Osteoblast (primary cell): ENCODE results near the gene ACSF3. TPM values are rescaled to one million over a fixed set of nuclear protein-coding genes. Genes with fewer than 3 reads are reported as not detected.

Source experiments
- DNase-seq: peaks from one replicate; pipeline ENCODE4 v3.0.0; 2011; ENCODE audit warnings: low spot score, mixed read lengths; ENCODE audit not compliant: insufficient read length; ENCODE audit errors: missing footprints
- H2AFZ ChIP-seq: 2 replicates; pipeline ENCODE4 v1.6.0; 2011; ENCODE audit warnings: mild to moderate bottlenecking, low read length
- H3K27ac ChIP-seq: 2 replicates; pipeline ENCODE4 v1.5.1; 2011; ENCODE audit warnings: mild to moderate bottlenecking, low read depth, low read length, moderate library complexity
- H3K27me3 ChIP-seq: 2 replicates; pipeline ENCODE4 v1.6.0; 2012; ENCODE audit warnings: mild to moderate bottlenecking, control low read depth, inconsistent platforms, low read length, moderate library complexity; ENCODE audit not compliant: insufficient read depth
- H3K36me3 ChIP-seq: 2 replicates; pipeline ENCODE4 v1.5.1; 2011; ENCODE audit warnings: mild to moderate bottlenecking, low read length, control low read depth, moderate library complexity; ENCODE audit not compliant: insufficient read depth
- H3K4me1 ChIP-seq: 2 replicates; pipeline ENCODE4 v1.5.1; 2011; ENCODE audit warnings: mild to moderate bottlenecking, low read length, control low read depth, moderate library complexity; ENCODE audit not compliant: insufficient read depth
- H3K4me2 ChIP-seq: 2 replicates; pipeline ENCODE4 v1.6.0; 2011; ENCODE audit warnings: mild to moderate bottlenecking, low read length; ENCODE audit not compliant: insufficient read depth
- H3K4me3 ChIP-seq: fragments of 200-600 bp; sonication (generic); 3 replicates; pipeline ENCODE4 v1.5.1; 2012; ENCODE audit warnings: mild to moderate bottlenecking, low read length, inconsistent platforms; ENCODE audit not compliant: insufficient read depth
- H3K79me2 ChIP-seq: 2 replicates; pipeline ENCODE4 v1.6.0; 2012; ENCODE audit warnings: mild to moderate bottlenecking, low read length, control low read depth, inconsistent platforms; ENCODE audit not compliant: insufficient read depth
- H3K9me3 ChIP-seq: 2 replicates; pipeline ENCODE4 v1.5.1; 2011; ENCODE audit warnings: low read depth, low read length, control low read depth
- H4K20me1 ChIP-seq: 2 replicates; pipeline ENCODE4 v1.6.0; 2012; ENCODE audit warnings: mild to moderate bottlenecking, low read length, control low read depth; ENCODE audit not compliant: insufficient read depth
- total RNA-seq: library from RNA; depleted of rRNA; stranded (reverse); fragments of >200 nt; gene quantifications from 2 replicates; pipeline ENCODE4 v1.2.3, GENCODE V29; 2012
- TF ChIP-seq, protein P1 (sequence below): IDR thresholded peaks from 2 replicates; pipeline ENCODE4 v1.5.1; 2011; ENCODE audit warnings: mild to moderate bottlenecking, low read depth, low read length, moderate library complexity; ENCODE audit errors: extremely low read depth

Gene ACSF3
- total RNA-seq, 1 donor: 29.3 TPM

DNA sequence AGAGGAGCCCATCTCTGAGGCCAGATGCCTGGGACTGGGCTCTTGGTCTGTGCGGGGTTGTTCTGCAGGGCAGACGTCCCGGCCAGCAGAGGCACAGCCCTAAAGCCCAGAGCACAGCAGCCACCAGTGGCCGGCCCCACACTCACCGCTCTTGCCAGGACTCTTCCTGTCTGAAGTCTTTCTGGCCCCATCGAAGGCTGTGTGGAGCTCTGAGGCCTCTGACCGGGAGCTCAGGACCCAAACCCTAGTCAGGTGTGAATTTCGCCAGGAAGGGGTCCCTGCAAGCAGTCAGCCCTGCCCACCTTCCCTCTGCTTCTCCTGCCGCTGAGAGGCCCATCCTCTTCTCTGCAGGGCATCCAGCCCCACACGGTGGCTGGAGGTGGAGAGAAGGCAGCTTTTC lies 10.7 kb downstream of the ACSF3 start:
- H3K27ac ChIP-seq: no peak overlapping the region
- peaks cover 18% of the 10 kb centered on the region for H4K20me1 ChIP-seq
- no peaks in the 10 kb centered on the region for H3K27me3 ChIP-seq
- DNase-seq: no peak
- H3K9me3 ChIP-seq: no peaks in the 10 kb centered on the region
- no peak overlapping the region for H3K4me2 ChIP-seq
- H3K79me2 ChIP-seq: peaks cover 17% of the 10 kb centered on the region
- H3K36me3 ChIP-seq: peaks cover 44% of the 10 kb centered on the region
- H3K4me3 ChIP-seq: no peak overlapping the region
- no peaks in the 10 kb centered on the region for H3K4me1 ChIP-seq
- TF ChIP-seq, protein P1, sequence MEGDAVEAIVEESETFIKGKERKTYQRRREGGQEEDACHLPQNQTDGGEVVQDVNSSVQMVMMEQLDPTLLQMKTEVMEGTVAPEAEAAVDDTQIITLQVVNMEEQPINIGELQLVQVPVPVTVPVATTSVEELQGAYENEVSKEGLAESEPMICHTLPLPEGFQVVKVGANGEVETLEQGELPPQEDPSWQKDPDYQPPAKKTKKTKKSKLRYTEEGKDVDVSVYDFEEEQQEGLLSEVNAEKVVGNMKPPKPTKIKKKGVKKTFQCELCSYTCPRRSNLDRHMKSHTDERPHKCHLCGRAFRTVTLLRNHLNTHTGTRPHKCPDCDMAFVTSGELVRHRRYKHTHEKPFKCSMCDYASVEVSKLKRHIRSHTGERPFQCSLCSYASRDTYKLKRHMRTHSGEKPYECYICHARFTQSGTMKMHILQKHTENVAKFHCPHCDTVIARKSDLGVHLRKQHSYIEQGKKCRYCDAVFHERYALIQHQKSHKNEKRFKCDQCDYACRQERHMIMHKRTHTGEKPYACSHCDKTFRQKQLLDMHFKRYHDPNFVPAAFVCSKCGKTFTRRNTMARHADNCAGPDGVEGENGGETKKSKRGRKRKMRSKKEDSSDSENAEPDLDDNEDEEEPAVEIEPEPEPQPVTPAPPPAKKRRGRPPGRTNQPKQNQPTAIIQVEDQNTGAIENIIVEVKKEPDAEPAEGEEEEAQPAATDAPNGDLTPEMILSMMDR: no peak
- no peak overlapping the region for H2AFZ ChIP-seq

DNA sequence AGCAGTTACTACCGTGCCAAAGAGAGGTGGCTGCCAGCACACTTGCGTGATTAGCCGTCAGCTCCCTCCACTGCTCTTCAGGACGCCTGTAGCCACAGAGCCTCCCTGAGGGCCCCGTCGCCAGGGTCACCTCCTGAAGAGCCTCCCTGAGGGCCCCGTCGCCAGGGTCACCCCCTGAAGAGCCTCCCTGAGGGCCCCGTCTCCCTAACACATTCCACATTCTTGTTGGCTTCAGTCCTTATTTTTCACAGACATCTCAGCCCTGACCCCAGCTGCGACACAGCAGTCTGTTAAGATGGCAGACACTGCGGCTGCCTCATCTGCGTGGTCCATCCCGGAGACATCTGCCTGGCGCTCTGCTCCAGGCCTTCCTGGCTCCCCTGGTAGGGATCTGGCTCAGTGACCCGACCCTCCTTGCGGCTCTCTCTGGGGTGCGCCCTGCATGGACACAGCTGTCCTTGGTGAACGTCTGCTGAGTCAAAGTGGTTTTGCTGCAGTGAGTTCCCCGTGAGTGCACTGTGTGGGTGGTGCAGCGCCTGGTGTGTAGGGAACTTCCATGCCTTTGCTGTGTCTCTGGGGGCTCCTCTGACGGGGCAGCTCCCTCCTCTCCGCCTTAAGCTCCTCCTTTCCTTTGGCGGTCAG lies 11.4 kb downstream of the ACSF3 start:
- Histone ChIP-seq H3K36me3 (peaks cover 47% of the 10 kb centered on the region), H3K27me3 (no peaks in the 10 kb centered on the region), H3K27ac (no peak overlapping the region), H3K79me2 (peaks cover 15% of the 10 kb centered on the region), H3K9me3 (no peaks in the 10 kb centered on the region), H2AFZ (no peak overlapping the region), H4K20me1 (peaks cover 18% of the 10 kb centered on the region), H3K4me3 (no peak overlapping the region), H3K4me2 (no peak overlapping the region), H3K4me1 (no peaks in the 10 kb centered on the region)
- DNase-seq: peak; percentile 78
- TF ChIP-seq, protein P1: no peak

DNA sequence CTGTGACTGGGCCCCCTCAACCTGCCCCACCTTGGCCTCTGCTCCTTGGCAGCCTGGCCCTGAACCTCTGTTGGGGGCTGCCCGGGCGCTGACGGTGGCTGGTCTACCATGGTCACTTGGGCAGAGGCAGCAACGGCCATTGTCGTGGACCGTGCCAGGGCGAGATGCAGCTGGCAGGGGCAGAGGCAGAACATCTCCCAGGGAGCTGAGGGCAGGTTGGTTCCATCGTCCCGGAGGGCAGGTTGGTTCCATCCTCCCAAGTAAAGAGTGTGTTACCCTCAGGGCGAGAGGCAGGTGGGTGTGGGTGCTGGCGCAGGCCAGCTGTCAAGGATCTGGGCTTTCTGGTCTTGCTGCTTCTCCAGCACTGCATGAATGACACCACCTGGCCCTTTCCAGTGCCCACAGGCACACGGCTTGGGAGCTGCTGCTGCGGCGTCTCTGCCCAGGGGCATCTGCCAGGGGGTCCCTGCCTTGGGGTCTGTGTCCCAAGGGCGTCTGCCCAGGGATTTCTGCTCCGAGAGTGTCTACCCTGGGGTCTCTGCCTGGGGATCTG lies 12.0 kb downstream of the ACSF3 start:
- DNase-seq: peak; percentile 67
- H2AFZ ChIP-seq: no peak overlapping the region
- TF ChIP-seq, protein P1: no peak
- no peaks in the 10 kb centered on the region for H3K4me1 ChIP-seq
- H3K27me3 ChIP-seq: no peaks in the 10 kb centered on the region
- H3K4me2 ChIP-seq: no peak overlapping the region
- no peak overlapping the region for H3K27ac ChIP-seq
- peaks cover 11% of the 10 kb centered on the region for H3K79me2 ChIP-seq
- no peaks in the 10 kb centered on the region for H3K9me3 ChIP-seq
- H4K20me1 ChIP-seq: peaks cover 18% of the 10 kb centered on the region
- no peak overlapping the region for H3K4me3 ChIP-seq
- peaks cover 47% of the 10 kb centered on the region for H3K36me3 ChIP-seq

DNA sequence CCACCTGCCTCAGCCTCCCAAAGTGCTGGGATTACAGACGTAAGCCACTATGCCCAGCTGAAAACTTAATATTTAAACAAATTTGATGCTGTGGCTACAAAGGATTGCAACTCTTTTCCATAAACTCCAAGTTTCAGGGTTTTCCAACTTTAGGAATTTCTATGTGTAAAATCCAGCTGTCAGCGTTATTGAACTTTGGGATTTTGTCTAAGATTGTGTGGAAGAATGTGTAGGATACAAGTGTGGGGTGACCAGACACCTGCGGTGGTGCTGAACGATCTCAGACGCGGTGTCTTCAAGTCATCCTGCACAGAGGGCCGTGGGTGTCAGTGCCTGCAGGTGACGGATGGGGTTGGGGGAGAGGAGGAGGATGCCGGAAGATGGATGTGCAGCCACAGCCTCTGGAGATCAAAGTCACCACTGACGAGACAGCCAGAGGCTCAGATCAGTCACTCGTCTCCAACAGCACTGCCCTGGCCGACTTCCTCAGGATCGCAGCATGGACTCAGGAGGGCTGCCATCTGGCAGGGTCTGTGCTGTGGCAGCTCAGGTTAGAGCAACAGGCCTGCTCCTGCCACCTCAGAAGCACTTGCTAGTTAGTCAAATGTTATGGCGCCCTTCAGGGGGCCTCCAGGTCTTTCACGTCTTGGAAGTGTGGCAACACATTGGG lies 13.0 kb downstream of the ACSF3 start:
- H3K27ac ChIP-seq: no peak overlapping the region
- H3K36me3 ChIP-seq: peaks cover 39% of the 10 kb centered on the region
- H3K9me3 ChIP-seq: no peaks in the 10 kb centered on the region
- no peak overlapping the region for H3K4me3 ChIP-seq
- TF ChIP-seq, protein P1: no peak
- peaks cover 6% of the 10 kb centered on the region for H3K79me2 ChIP-seq
- H4K20me1 ChIP-seq: peaks cover 15% of the 10 kb centered on the region
- peak; percentile 65 for DNase-seq
- no peaks in the 10 kb centered on the region for H3K27me3 ChIP-seq
- H3K4me2 ChIP-seq: no peak overlapping the region
- no peaks in the 10 kb centered on the region for H3K4me1 ChIP-seq
- no peak overlapping the region for H2AFZ ChIP-seq
